ENCODE results near the gene ERP27.

DNA sequence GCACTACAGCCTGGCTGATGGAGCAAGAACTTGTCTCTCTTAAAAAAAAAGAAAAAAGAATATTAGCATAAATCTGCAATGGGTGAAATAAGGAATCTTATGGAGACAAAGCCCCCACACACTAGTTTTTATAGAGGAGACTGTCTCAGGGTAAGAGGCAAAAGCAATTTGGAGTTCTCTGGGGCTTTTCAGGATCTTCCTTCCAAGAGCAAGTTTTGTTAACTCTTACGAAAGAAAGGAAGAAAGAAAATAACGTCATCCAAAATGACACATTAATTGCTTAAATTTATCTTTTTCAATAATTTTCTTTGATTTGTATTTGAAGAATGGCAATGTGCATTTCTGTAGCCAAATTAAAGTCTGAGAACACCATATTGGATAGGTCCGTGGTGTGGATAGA lies 38.3 kb upstream of the ERP27 start:
- TF ChIP-seq FOXK2 (IDR thresholded peaks at IDR 0.05) (no peak), ELF4 (IDR thresholded peaks at IDR 0.05) (no peak), L3MBTL2 (conservative IDR thresholded peaks at IDR 0.05) (no peak), FOXM1 (IDR thresholded peaks at IDR 0.05; ENCODE audit: borderline replicate concordance) (no peak)
- TF ChIP-seq, protein P1, sequence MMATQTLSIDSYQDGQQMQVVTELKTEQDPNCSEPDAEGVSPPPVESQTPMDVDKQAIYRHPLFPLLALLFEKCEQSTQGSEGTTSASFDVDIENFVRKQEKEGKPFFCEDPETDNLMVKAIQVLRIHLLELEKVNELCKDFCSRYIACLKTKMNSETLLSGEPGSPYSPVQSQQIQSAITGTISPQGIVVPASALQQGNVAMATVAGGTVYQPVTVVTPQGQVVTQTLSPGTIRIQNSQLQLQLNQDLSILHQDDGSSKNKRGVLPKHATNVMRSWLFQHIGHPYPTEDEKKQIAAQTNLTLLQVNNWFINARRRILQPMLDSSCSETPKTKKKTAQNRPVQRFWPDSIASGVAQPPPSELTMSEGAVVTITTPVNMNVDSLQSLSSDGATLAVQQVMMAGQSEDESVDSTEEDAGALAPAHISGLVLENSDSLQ (IDR thresholded peaks at IDR 0.05) = no peak
